GM23338 (cell line): Measurements from ENCODE around the gene PNMA6A. TPM values are rescaled to one million over a fixed set of nuclear protein-coding genes. Genes with fewer than 3 reads are reported as not detected.

ENCODE experiments used
- ATAC-seq: fragments of 200-7000 bp; cut with Tn5 transposase; 3 replicates; pipeline ENCODE4 v1.9.1; 2020
- DNase-seq: peaks from one replicate; pipeline ENCODE4 v3.0.0-alpha.2; 2015; ENCODE audit warnings: low spot score
- H2AFZ ChIP-seq: fragments of 200-600 bp; sonication (generic); 2 replicates; pipeline ENCODE4 v1.8.0; 2016; ENCODE audit warnings: antibody characterized with exemption, mild to moderate bottlenecking, moderate library complexity
- H3F3A ChIP-seq: fragments of 200-600 bp; sonication (generic); replicated peaks from 2 replicates; pipeline ENCODE4 v1.8.0; 2017; ENCODE audit warnings: antibody characterized with exemption, mixed run types, low read depth
- H3K27ac ChIP-seq: fragments of 200-600 bp; sonication (generic); 2 replicates; pipeline ENCODE4 v1.6.1; 2016; ENCODE audit warnings: low read depth
- H3K27me3 ChIP-seq: fragments of 200-600 bp; sonication (generic); 2 replicates; pipeline ENCODE4 v1.8.0; 2016; ENCODE audit warnings: mild to moderate bottlenecking, mixed run types, moderate library complexity; ENCODE audit not compliant: insufficient read depth
- H3K36me3 ChIP-seq: fragments of 200-600 bp; sonication (generic); 2 replicates; pipeline ENCODE4 v1.8.0; 2016; ENCODE audit warnings: mild to moderate bottlenecking; ENCODE audit not compliant: insufficient read depth
- H3K4me1 ChIP-seq: fragments of 200-600 bp; sonication (generic); 2 replicates; pipeline ENCODE4 v1.8.0; 2016; ENCODE audit warnings: mild to moderate bottlenecking, moderate library complexity; ENCODE audit not compliant: insufficient read depth
- H3K4me2 ChIP-seq: fragments of 200-600 bp; sonication (generic); 2 replicates; pipeline ENCODE4 v1.7.1; 2017; ENCODE audit warnings: mixed run types
- H3K4me3 ChIP-seq: fragments of 200-600 bp; sonication (generic); 2 replicates; pipeline ENCODE4 v1.6.1; 2016; ENCODE audit warnings: mixed run types
- H3K79me2 ChIP-seq: fragments of 200-600 bp; sonication (generic); replicated peaks from 2 replicates; pipeline ENCODE4 v1.8.0; 2017; ENCODE audit warnings: mild to moderate bottlenecking; ENCODE audit not compliant: insufficient read depth
- H3K9me2 ChIP-seq: fragments of 200-600 bp; sonication (generic); 2 replicates; pipeline ENCODE4 v1.8.0; 2017; ENCODE audit not compliant: insufficient read depth
- H4K20me1 ChIP-seq: fragments of 200-600 bp; sonication (generic); replicated peaks from 2 replicates; pipeline ENCODE4 v1.8.0; 2017; ENCODE audit warnings: mild to moderate bottlenecking; ENCODE audit not compliant: insufficient read depth
- H3K27ac Mint-ChIP-seq: 2 replicates; pipeline ENCODE4 v1.8.0; 2020; ENCODE audit warnings: inconsistent platforms, mild to moderate bottlenecking, moderate library complexity, mixed read lengths
- H3K27me3 Mint-ChIP-seq: 3 replicates; pipeline ENCODE4 v1.8.0; 2022; ENCODE audit warnings: low read depth, mild to moderate bottlenecking, moderate library complexity, mixed read lengths, inconsistent platforms; ENCODE audit not compliant: insufficient read depth, poor library complexity
- H3K36me3 Mint-ChIP-seq: 3 replicates; pipeline ENCODE4 v1.8.0; 2021; ENCODE audit warnings: low read depth, mild to moderate bottlenecking, inconsistent platforms, moderate library complexity, mixed read lengths
- H3K4me1 Mint-ChIP-seq: 3 replicates; pipeline ENCODE4 v1.8.0; 2020; ENCODE audit warnings: mild to moderate bottlenecking, inconsistent platforms, mixed read lengths
- H3K4me3 Mint-ChIP-seq: 3 replicates; pipeline ENCODE4 v1.8.0; 2021; ENCODE audit warnings: moderate library complexity, mild to moderate bottlenecking, inconsistent platforms, mixed read lengths
- H3K9me3 Mint-ChIP-seq: 3 replicates; pipeline ENCODE4 v1.8.0; 2020; ENCODE audit warnings: moderate library complexity, mild to moderate bottlenecking, inconsistent platforms, mixed read lengths
- CREB1 ChIP-seq: fragments of 250-450 bp; sonication (Bioruptor Pico); IDR thresholded peaks from 2 replicates; pipeline ENCODE4 v1.5.0; 2020; ENCODE audit warnings: low read depth, mild to moderate bottlenecking, moderate library complexity
- EZH2 ChIP-seq: fragments of 200-600 bp; sonication (generic); IDR thresholded peaks from one replicate; pipeline ENCODE4 v1.8.0; 2017; ENCODE audit warnings: antibody characterized with exemption, mild to moderate bottlenecking, low read depth; ENCODE audit not compliant: unreplicated experiment
- EZH2phosphoT487 ChIP-seq: fragments of 200-600 bp; sonication (generic); IDR thresholded peaks from one replicate; pipeline ENCODE4 v1.8.1; 2018; ENCODE audit warnings: antibody characterized with exemption; ENCODE audit not compliant: unreplicated experiment
- JUNB ChIP-seq: IDR thresholded peaks from one replicate; pipeline ENCODE4 v1.6.1; 2016; ENCODE audit warnings: antibody characterized with exemption; ENCODE audit not compliant: unreplicated experiment
- NANOG ChIP-seq: IDR thresholded peaks from 2 replicates; pipeline ENCODE4 v1.6.1; 2016; ENCODE audit warnings: antibody characterized with exemption, borderline replicate concordance
- ZNF114 ChIP-seq: fragments of 250-450 bp; sonication (Bioruptor Pico); IDR thresholded peaks from 2 replicates; pipeline ENCODE4 v1.5.0; 2020; ENCODE audit warnings: mild to moderate bottlenecking, moderate library complexity
- ZNF331 ChIP-seq: fragments of 250-450 bp; sonication (Bioruptor Pico); IDR thresholded peaks from 2 replicates; pipeline ENCODE4 v1.5.0; 2020; ENCODE audit warnings: low read depth, mild to moderate bottlenecking, moderate library complexity
- polyA plus RNA-seq: library from polyadenylated mRNA; unstranded; fragments of >200 nt; fragmentation: Nextera tagmentation; extraction: Ambion mirVana; gene quantifications from 2 replicates; pipeline ENCODE4 v1.2.1, GENCODE V29; 2016
- total RNA-seq: library from RNA; depleted of rRNA; stranded (reverse); fragments of >200 nt; shearing (Covaris generic); gene quantifications from 2 replicates; pipeline ENCODE4 v1.2.3, GENCODE V29; 2014
- TF ChIP-seq, protein P1 (sequence below): IDR thresholded peaks from 2 replicates; pipeline ENCODE4 v1.6.1; 2016; ENCODE audit warnings: antibody characterized with exemption
- TF ChIP-seq, protein P2 (sequence below), 2 experiments: fragments of 200-600 bp in 1 of 2; sonication (generic) in 1 of 2; conservative IDR thresholded peaks; 2 replicates each; pipeline versions ENCODE4 v1.5.1 to v1.6.1; 2016 to 2017; ENCODE audit warnings: antibody characterized with exemption in 2 of 2, low read depth in 2 of 2, mild to moderate bottlenecking in 2 of 2, moderate library complexity in 1 of 2
- TF ChIP-seq, protein P3 (sequence below): fragments of 250-450 bp; sonication (Bioruptor Pico); IDR thresholded peaks from 2 replicates; pipeline ENCODE4 v1.5.0; 2020; ENCODE audit warnings: mild to moderate bottlenecking, moderate library complexity
- TF ChIP-seq, protein P4 (sequence below): IDR thresholded peaks from one replicate; pipeline ENCODE4 v1.6.1; 2018; ENCODE audit warnings: antibody characterized with exemption; ENCODE audit not compliant: unreplicated experiment

PNMA6A gene
- total and polyA plus RNA-seq, 2 experiments from 2014 or later, result 2.4 to 7.1 TPM

DNA sequence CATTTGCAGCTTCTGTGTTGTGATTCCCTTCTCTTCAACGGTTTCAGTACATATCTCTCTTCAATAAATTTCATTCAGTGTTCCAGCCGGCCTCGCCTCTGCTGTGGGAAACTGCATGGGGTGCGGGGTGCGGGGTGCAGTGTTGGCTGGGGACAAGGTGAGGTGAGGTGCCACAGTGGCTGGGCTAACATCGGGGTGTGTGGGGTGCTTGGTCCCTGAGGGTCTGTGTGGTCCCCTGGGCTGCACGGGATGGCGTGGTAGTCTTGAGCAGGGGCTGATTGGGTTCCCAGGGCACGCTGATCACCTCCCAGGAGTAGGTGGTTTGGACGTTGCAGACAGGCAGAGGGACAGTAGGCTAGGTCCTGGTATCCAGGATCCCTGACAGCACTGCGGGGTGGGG is 2.7 kb downstream of the PNMA6A start (continued):
- no peak for TF ChIP-seq NANOG
- TF ChIP-seq, protein P1, sequence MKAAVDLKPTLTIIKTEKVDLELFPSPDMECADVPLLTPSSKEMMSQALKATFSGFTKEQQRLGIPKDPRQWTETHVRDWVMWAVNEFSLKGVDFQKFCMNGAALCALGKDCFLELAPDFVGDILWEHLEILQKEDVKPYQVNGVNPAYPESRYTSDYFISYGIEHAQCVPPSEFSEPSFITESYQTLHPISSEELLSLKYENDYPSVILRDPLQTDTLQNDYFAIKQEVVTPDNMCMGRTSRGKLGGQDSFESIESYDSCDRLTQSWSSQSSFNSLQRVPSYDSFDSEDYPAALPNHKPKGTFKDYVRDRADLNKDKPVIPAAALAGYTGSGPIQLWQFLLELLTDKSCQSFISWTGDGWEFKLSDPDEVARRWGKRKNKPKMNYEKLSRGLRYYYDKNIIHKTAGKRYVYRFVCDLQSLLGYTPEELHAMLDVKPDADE, result no peak
- no peak for TF ChIP-seq JUNB
- TF ChIP-seq ZNF114 (CRISPR knock-in tag), result no peak

DNA sequence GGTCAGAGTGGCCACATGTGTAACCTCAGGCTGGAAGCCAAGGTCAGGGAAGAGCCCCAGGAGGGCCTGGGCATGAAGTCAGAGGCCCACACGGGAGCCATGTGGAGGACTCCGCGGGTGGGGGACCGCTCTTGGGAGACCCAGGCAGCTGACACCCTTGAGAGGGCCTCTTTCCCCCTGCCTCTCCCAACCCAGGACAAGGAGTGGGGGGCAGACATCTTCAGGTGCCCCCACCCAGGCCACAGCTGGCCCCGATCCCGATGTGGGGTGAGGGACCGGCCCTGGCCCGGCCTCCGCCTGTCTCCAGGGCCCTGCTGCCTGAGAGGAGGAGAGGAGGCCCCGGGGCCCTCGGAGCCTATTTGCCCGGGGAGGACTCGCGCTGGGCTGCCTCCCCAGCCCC is 3.1 kb downstream of the PNMA6A start:
- Histone ChIP-seq H2AFZ (no peak overlapping the region), H3K79me2 (no peaks in the 10 kb centered on the region), H3K4me1 (no peaks in the 10 kb centered on the region), H3K9me2 (no peaks in the 10 kb centered on the region), H3K4me2 (no peak overlapping the region), H3F3A (no peaks in the 10 kb centered on the region), H4K20me1 (no peaks in the 10 kb centered on the region), H3K4me3 (no peak overlapping the region), H3K36me3 (no peaks in the 10 kb centered on the region), H3K27ac (no peak overlapping the region), H3K27me3 (no peaks in the 10 kb centered on the region)
- Mint-ChIP-seq H3K4me3 (no peak overlapping the region), H3K27me3 (no peaks in the 10 kb centered on the region), H3K4me1 (no peaks in the 10 kb centered on the region), H3K9me3 (no peaks in the 10 kb centered on the region), H3K27ac (no peak overlapping the region), H3K36me3 (no peaks in the 10 kb centered on the region)
- DNase-seq, result no peak
- ATAC-seq, result no peak
- no peak for TF ChIP-seq EZH2
- TF ChIP-seq EZH2phosphoT487, result no peak
- TF ChIP-seq, protein P2, sequence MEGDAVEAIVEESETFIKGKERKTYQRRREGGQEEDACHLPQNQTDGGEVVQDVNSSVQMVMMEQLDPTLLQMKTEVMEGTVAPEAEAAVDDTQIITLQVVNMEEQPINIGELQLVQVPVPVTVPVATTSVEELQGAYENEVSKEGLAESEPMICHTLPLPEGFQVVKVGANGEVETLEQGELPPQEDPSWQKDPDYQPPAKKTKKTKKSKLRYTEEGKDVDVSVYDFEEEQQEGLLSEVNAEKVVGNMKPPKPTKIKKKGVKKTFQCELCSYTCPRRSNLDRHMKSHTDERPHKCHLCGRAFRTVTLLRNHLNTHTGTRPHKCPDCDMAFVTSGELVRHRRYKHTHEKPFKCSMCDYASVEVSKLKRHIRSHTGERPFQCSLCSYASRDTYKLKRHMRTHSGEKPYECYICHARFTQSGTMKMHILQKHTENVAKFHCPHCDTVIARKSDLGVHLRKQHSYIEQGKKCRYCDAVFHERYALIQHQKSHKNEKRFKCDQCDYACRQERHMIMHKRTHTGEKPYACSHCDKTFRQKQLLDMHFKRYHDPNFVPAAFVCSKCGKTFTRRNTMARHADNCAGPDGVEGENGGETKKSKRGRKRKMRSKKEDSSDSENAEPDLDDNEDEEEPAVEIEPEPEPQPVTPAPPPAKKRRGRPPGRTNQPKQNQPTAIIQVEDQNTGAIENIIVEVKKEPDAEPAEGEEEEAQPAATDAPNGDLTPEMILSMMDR (conservative IDR thresholded peaks at IDR 0.05; ENCODE audit: low read depth in 2 of 2), result no peak
- no peak for TF ChIP-seq ZNF114 (CRISPR knock-in tag)
- no peak for TF ChIP-seq NANOG
- TF ChIP-seq, protein P1, result no peak
- TF ChIP-seq, protein P3, sequence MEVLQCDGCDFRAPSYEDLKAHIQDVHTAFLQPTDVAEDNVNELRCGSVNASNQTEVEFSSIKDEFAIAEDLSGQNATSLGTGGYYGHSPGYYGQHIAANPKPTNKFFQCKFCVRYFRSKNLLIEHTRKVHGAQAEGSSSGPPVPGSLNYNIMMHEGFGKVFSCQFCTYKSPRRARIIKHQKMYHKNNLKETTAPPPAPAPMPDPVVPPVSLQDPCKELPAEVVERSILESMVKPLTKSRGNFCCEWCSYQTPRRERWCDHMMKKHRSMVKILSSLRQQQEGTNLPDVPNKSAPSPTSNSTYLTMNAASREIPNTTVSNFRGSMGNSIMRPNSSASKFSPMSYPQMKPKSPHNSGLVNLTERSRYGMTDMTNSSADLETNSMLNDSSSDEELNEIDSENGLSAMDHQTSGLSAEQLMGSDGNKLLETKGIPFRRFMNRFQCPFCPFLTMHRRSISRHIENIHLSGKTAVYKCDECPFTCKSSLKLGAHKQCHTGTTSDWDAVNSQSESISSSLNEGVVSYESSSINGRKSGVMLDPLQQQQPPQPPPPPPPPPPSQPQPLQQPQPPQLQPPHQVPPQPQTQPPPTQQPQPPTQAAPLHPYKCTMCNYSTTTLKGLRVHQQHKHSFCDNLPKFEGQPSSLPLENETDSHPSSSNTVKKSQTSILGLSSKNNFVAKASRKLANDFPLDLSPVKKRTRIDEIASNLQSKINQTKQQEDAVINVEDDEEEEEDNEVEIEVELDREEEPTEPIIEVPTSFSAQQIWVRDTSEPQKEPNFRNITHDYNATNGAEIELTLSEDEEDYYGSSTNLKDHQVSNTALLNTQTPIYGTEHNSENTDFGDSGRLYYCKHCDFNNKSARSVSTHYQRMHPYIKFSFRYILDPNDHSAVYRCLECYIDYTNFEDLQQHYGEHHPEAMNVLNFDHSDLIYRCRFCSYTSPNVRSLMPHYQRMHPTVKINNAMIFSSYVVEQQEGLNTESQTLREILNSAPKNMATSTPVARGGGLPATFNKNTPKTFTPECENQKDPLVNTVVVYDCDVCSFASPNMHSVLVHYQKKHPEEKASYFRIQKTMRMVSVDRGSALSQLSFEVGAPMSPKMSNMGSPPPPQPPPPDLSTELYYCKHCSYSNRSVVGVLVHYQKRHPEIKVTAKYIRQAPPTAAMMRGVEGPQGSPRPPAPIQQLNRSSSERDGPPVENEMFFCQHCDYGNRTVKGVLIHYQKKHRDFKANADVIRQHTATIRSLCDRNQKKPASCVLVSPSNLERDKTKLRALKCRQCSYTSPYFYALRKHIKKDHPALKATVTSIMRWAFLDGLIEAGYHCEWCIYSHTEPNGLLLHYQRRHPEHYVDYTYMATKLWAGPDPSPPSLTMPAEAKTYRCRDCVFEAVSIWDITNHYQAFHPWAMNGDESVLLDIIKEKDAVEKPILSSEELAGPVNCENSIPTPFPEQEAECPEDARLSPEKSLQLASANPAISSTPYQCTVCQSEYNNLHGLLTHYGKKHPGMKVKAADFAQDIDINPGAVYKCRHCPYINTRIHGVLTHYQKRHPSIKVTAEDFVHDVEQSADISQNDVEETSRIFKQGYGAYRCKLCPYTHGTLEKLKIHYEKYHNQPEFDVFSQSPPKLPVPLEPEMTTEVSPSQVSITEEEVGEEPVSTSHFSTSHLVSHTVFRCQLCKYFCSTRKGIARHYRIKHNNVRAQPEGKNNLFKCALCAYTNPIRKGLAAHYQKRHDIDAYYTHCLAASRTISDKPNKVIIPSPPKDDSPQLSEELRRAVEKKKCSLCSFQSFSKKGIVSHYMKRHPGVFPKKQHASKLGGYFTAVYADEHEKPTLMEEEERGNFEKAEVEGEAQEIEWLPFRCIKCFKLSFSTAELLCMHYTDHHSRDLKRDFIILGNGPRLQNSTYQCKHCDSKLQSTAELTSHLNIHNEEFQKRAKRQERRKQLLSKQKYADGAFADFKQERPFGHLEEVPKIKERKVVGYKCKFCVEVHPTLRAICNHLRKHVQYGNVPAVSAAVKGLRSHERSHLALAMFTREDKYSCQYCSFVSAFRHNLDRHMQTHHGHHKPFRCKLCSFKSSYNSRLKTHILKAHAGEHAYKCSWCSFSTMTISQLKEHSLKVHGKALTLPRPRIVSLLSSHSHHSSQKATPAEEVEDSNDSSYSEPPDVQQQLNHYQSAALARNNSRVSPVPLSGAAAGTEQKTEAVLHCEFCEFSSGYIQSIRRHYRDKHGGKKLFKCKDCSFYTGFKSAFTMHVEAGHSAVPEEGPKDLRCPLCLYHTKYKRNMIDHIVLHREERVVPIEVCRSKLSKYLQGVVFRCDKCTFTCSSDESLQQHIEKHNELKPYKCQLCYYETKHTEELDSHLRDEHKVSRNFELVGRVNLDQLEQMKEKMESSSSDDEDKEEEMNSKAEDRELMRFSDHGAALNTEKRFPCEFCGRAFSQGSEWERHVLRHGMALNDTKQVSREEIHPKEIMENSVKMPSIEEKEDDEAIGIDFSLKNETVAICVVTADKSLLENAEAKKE, result no peak
- no peak for TF ChIP-seq JUNB
- TF ChIP-seq, protein P4, sequence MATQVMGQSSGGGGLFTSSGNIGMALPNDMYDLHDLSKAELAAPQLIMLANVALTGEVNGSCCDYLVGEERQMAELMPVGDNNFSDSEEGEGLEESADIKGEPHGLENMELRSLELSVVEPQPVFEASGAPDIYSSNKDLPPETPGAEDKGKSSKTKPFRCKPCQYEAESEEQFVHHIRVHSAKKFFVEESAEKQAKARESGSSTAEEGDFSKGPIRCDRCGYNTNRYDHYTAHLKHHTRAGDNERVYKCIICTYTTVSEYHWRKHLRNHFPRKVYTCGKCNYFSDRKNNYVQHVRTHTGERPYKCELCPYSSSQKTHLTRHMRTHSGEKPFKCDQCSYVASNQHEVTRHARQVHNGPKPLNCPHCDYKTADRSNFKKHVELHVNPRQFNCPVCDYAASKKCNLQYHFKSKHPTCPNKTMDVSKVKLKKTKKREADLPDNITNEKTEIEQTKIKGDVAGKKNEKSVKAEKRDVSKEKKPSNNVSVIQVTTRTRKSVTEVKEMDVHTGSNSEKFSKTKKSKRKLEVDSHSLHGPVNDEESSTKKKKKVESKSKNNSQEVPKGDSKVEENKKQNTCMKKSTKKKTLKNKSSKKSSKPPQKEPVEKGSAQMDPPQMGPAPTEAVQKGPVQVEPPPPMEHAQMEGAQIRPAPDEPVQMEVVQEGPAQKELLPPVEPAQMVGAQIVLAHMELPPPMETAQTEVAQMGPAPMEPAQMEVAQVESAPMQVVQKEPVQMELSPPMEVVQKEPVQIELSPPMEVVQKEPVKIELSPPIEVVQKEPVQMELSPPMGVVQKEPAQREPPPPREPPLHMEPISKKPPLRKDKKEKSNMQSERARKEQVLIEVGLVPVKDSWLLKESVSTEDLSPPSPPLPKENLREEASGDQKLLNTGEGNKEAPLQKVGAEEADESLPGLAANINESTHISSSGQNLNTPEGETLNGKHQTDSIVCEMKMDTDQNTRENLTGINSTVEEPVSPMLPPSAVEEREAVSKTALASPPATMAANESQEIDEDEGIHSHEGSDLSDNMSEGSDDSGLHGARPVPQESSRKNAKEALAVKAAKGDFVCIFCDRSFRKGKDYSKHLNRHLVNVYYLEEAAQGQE, result no peak
- TF ChIP-seq CREB1 (CRISPR knock-in tag), result no peak
- no peak for TF ChIP-seq ZNF331 (CRISPR knock-in tag)
